HepG2 (cell line): Measurements from ENCODE around the gene ZFP36. TPM values are rescaled to one million over a fixed set of nuclear protein-coding genes. Genes with fewer than 3 reads are reported as not detected.

Source experiments
- CREB1 ChIP-seq, 2 experiments: fragments of 450-650 bp in 1 of 2; IDR thresholded peaks; 2 replicates each; pipeline ENCODE4 v1.6.1; 2016 to 2017; ENCODE audit warnings: control low read depth in 1 of 2, mild to moderate bottlenecking in 1 of 2, missing compliant biosample characterization in 1 of 2, missing genetic modification characterization in 1 of 2
- EZH2 ChIP-seq: conservative IDR thresholded peaks from 2 replicates; pipeline ENCODE4 v1.6.1; 2012; ENCODE audit warnings: mild to moderate bottlenecking, low read depth, low read length, moderate library complexity
- FIP1L1 ChIP-seq: fragments of 200-400 bp; formaldehyde crosslinking; IDR thresholded peaks from 2 replicates; pipeline ENCODE4 v1.6.1; 2018; ENCODE audit warnings: low read depth, mild to moderate bottlenecking, low read length, moderate library complexity, borderline replicate concordance; ENCODE audit not compliant: insufficient read depth
- MIER3 ChIP-seq: IDR thresholded peaks from 2 replicates; pipeline ENCODE4 v1.6.1; 2016; ENCODE audit warnings: missing compliant biosample characterization, borderline replicate concordance
- SP140L ChIP-seq: sonication (generic); formaldehyde crosslinking; IDR thresholded peaks from 2 replicates; pipeline ENCODE4 v1.4.0; 2020; ENCODE audit warnings: missing genetic modification reagents, borderline replicate concordance
- TARDBP ChIP-seq: sonication (generic); formaldehyde crosslinking; IDR thresholded peaks from 2 replicates; pipeline ENCODE4 v1.8.0; 2022; ENCODE audit warnings: mild to moderate bottlenecking, missing genetic modification reagents
- U2AF2 ChIP-seq: fragments of 200-400 bp; formaldehyde crosslinking; IDR thresholded peaks from 2 replicates; pipeline ENCODE4 v1.6.1; 2017; ENCODE audit warnings: low read depth, mild to moderate bottlenecking, low read length
- ZNF441 ChIP-seq: sonication (generic); formaldehyde crosslinking; IDR thresholded peaks from 2 replicates; pipeline ENCODE4 v1.7.0; 2021; ENCODE audit warnings: missing genetic modification reagents, borderline replicate concordance
- ZNF841 ChIP-seq: sonication (generic); formaldehyde crosslinking; IDR thresholded peaks from 2 replicates; pipeline ENCODE4 v1.8.1; 2023; ENCODE audit warnings: missing genetic modification reagents, borderline replicate concordance
- polyA plus RNA-seq, 8 experiments: library from polyadenylated mRNA; depleted of rRNA in 3 of 8; stranded (reverse) in 7 of 8; unstranded in 1 of 8; fragments of >200 nt; fragmentation: Illumina TruSeq in 4 of 8; extraction: Trizol in 4 of 8; gene quantifications; 2 replicates each; pipeline versions ENCODE4 v1.2.1 to v1.2.3, GENCODE V29; 2011 to 2016; ENCODE audit warnings: low read depth in 4 of 8, missing spikeins in 1 of 8, mixed read lengths in 1 of 8; ENCODE audit not compliant: insufficient read depth in 1 of 8
- total RNA-seq, 5 experiments: library from RNA; depleted of rRNA; stranded (reverse); fragments of >200 nt; fragmentation: Illumina TruSeq; extraction: Trizol; gene quantifications; 2 replicates each; pipeline ENCODE4 v1.2.3, GENCODE V29; 2016; ENCODE audit warnings: low read depth in 1 of 5
- TF ChIP-seq, protein P1 (sequence below): sonication (generic); formaldehyde crosslinking; conservative IDR thresholded peaks from 2 replicates; pipeline ENCODE4 v1.4.0; 2020; ENCODE audit warnings: missing genetic modification reagents
- TF ChIP-seq, protein P2 (sequence below): sonication (generic); formaldehyde crosslinking; IDR thresholded peaks from 2 replicates; pipeline ENCODE4 v1.4.0; 2020; ENCODE audit warnings: low read depth, missing genetic modification reagents
- TF ChIP-seq, protein P3 (sequence below): sonication (generic); formaldehyde crosslinking; IDR thresholded peaks from 2 replicates; pipeline ENCODE4 v1.4.0; 2020; ENCODE audit warnings: mild to moderate bottlenecking, low read depth, missing genetic modification reagents

The ZFP36 gene
- total and polyA plus RNA-seq, 2 of the 13 experiments (the other 11 are each of a cell fraction or from before 2014, with no cell fraction given), result 1.4 to 1.7 TPM

DNA sequence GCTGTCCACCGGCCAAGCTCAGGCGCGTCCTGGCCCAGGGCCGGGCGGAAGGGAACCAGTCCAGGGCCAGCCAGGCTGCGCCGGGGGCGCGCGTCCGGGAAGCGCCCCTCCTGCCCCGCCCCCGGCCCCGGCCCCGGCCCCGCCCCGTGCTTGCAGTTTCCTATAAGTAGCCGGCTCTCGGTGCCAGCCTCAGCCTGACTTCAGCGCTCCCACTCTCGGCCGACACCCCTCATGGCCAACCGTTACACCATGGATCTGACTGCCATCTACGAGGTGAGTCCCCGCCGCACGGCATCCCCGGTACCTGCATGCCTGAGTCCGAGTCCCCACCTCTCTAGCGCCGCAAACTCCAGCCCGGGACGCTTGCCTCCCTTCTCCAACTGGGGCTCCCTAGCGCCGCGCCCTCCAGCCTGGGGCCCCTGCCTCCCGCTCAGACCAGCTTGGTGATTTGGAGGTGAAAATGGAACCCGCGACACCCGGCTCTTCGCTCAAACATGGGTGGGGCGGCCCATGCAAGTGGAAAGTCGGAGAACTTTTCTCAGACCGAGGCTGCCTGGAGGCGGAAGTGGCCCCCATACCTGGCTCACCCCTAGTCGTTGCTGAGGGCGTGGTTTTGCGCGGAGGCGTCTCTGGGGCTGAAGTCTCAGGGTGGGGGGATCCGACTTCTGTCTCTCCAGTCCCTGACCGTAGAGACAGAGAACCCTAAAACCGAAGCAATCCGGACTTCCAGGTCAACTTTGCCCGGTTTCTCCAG is at the start of gene ZFP36 (continued):
- TF ChIP-seq, protein P1, sequence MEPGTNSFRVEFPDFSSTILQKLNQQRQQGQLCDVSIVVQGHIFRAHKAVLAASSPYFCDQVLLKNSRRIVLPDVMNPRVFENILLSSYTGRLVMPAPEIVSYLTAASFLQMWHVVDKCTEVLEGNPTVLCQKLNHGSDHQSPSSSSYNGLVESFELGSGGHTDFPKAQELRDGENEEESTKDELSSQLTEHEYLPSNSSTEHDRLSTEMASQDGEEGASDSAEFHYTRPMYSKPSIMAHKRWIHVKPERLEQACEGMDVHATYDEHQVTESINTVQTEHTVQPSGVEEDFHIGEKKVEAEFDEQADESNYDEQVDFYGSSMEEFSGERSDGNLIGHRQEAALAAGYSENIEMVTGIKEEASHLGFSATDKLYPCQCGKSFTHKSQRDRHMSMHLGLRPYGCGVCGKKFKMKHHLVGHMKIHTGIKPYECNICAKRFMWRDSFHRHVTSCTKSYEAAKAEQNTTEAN (CRISPR knock-in tag), result 0 out of 2 replicates have a peak, but pooled peaks have one; percentile 28
- TF ChIP-seq ZNF441 (CRISPR knock-in tag), result no peak
- TF ChIP-seq TARDBP (CRISPR knock-in tag), result no peak
- TF ChIP-seq U2AF2, result no peak
- TF ChIP-seq, protein P2, sequence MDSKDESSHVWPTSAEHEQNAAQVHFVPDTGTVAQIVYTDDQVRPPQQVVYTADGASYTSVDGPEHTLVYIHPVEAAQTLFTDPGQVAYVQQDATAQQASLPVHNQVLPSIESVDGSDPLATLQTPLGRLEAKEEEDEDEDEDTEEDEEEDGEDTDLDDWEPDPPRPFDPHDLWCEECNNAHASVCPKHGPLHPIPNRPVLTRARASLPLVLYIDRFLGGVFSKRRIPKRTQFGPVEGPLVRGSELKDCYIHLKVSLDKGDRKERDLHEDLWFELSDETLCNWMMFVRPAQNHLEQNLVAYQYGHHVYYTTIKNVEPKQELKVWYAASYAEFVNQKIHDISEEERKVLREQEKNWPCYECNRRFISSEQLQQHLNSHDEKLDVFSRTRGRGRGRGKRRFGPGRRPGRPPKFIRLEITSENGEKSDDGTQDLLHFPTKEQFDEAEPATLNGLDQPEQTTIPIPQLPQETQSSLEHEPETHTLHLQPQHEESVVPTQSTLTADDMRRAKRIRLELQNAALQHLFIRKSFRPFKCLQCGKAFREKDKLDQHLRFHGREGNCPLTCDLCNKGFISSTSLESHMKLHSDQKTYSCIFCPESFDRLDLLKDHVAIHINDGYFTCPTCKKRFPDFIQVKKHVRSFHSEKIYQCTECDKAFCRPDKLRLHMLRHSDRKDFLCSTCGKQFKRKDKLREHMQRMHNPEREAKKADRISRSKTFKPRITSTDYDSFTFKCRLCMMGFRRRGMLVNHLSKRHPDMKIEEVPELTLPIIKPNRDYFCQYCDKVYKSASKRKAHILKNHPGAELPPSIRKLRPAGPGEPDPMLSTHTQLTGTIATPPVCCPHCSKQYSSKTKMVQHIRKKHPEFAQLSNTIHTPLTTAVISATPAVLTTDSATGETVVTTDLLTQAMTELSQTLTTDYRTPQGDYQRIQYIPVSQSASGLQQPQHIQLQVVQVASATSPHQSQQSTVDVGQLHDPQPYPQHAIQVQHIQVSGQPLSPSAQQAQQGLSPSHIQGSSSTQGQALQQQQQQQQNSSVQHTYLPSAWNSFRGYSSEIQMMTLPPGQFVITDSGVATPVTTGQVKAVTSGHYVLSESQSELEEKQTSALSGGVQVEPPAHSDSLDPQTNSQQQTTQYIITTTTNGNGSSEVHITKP (CRISPR knock-in tag), result 0 out of 2 replicates have a peak, but pooled peaks have one; percentile 46
- no peak for TF ChIP-seq ZNF841
- TF ChIP-seq EZH2, result no peak
- 0 out of 2 replicates have a peak, but pooled peaks have one; percentile 28 for TF ChIP-seq SP140L
- no peak; the same call in 1 of the 2 replicates for TF ChIP-seq MIER3 (CRISPR knock-in tag)
- TF ChIP-seq, protein P3, sequence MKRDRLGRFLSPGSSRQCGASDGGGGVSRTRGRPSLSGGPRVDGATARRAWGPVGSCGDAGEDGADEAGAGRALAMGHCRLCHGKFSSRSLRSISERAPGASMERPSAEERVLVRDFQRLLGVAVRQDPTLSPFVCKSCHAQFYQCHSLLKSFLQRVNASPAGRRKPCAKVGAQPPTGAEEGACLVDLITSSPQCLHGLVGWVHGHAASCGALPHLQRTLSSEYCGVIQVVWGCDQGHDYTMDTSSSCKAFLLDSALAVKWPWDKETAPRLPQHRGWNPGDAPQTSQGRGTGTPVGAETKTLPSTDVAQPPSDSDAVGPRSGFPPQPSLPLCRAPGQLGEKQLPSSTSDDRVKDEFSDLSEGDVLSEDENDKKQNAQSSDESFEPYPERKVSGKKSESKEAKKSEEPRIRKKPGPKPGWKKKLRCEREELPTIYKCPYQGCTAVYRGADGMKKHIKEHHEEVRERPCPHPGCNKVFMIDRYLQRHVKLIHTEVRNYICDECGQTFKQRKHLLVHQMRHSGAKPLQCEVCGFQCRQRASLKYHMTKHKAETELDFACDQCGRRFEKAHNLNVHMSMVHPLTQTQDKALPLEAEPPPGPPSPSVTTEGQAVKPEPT, result no peak
- TF ChIP-seq FIP1L1, result no peak
- TF ChIP-seq CREB1 (IDR thresholded peaks at IDR 0.05), result no peak
- no peak for TF ChIP-seq CREB1 (CRISPR knock-in tag; IDR thresholded peaks at IDR 0.05)
